Adipose tissue (tissue), 3 donors: Measurements from ENCODE around the gene ANKRD1. TPM values are rescaled to one million over a fixed set of nuclear protein-coding genes. Genes with fewer than 3 reads are reported as not detected.
"Not testable (repeated sequence)": the region's sequence is repeated elsewhere in the genome, so short reads cannot be mapped to it uniquely, and the experiment has no call there.

Experiments used
- H3K27ac ChIP-seq: one replicate; pipeline ENCODE4 v1.5.1; 2013; ENCODE audit warnings: low read depth, low read length
- WGBS, 3 donors: extraction: QIAGEN DNeasy Blood & Tissue Kit; methylation state at CpG; one replicate each; pipeline ENCODE4 v1.1.7; 2013; 5-methylcytosine and 5-hydroxymethylcytosine counted together
- polyA plus RNA-seq, 3 donors: library from polyadenylated mRNA; stranded (reverse); fragments of 200-250 nt; gene quantifications; one replicate each; pipeline ENCODE4 v1.2.3, GENCODE V29; 2013
- donor health status: healthy with polysubstance abuse.
- donor health status: Bipolar disorder and iron deficiency.
- donor health status: healthy.

The ANKRD1 gene
- 1 to 10 TPM; 1.4 to 5.6 (median 2.5) TPM for polyA plus RNA-seq

DNA sequence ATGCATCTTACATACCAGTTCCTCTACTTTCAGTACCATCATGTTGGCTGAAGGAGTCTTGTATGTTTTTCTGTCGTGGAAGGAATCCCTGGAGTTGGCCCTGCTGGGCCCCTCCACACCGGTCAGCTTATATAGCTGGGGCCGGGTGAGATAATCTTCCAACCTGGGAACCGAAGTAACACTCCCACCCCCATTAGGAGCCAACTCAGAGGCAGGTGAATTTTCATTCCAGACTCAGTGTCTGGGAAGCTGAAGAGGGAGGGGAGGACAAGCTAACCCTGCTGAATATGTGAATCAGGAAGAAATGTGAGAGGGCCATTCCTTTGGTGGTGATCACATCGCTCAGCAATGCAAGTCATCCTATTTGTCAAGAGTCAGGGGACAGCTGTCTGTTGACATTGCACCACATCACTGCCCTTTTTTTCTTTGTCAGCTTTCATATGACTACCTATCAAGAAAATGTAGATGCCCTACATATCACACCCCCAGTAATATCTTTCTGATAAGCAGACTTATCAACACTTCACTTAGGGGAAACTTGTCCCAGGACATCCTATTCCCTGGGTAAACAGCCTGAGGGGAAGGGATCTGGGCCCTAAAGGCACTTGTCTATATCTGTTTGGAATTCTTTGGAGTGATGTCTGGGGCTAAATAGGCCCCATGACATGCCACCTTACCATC is at the start of gene ANKRD1:
TSS of gene ANKRD1 (minus strand) at position 102 of the 681 bp plus-strand sequence. CDS start at position 42, 60 bp downstream.
- H3K27ac ChIP-seq, result no peak within 1 kb of the TSS

DNA sequence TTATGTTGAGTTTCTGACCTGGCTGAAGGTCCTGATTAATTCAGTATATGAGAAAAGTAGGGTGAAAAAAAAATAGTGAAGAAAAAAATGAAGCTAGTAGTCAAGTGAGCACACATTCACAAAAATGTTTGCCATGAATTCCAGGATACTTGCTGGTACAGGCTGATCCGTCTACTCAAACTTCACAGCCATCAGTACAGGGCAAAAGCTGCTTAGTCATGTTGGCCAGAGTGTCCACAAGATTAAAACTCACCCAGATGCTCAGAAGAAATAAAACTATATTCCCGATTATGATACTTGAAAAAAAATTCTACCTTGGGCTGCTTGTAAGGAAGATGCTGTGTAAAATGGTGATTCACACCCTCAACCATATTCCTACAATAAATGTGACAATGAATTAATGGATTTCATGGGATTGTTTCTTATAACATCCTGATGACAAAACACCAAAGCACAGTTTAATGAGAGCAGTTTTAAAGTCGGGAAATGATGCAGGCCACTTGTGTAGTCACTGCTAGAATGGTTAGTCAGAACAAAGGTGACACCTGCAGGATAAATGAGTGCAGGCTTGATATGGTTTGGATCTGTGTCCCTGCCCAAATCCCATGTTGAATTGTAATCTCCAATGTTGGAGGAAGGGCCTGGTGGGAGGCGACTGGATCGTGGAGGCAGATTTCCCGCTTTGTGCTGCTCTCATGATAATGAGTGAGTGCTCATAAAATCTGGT is 49.2 kb upstream of the ANKRD1 start:
- 85 to 92% (median 87%) methylated on average over 6 of the region's 6 CpGs for WGBS, 3 donors
- no peak overlapping the region for H3K27ac ChIP-seq

More for the DNA sequence above, at the start of gene ANKRD1:
- WGBS, 3 donors, result 64 to 67% (median 65%) methylated on average over 5 of the region's 5 CpGs

DNA sequence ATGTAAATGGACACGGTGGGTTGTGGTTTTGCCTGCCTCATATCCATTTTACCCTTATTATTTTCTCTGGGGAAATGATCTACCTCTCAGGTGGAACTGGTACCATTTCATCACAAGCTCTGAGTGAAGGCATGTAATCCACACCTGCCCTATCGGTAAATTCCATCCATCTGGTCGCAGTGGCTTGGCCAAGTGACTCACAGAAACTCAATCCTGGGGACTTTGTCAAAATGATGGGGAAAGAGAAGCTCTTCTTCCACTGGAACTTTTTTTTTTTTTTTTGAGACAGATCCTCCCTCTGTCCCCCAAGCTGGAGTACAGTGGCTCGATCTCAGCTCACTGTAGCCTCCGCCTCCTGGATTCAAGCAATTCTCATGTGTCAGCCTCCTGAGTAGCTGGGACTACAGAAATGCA is 48.2 kb upstream of the ANKRD1 start:
- 80 to 91% (median 82%) methylated on average over 5 of the region's 5 CpGs for WGBS, 3 donors
- H3K27ac ChIP-seq, result no peak overlapping the region

DNA sequence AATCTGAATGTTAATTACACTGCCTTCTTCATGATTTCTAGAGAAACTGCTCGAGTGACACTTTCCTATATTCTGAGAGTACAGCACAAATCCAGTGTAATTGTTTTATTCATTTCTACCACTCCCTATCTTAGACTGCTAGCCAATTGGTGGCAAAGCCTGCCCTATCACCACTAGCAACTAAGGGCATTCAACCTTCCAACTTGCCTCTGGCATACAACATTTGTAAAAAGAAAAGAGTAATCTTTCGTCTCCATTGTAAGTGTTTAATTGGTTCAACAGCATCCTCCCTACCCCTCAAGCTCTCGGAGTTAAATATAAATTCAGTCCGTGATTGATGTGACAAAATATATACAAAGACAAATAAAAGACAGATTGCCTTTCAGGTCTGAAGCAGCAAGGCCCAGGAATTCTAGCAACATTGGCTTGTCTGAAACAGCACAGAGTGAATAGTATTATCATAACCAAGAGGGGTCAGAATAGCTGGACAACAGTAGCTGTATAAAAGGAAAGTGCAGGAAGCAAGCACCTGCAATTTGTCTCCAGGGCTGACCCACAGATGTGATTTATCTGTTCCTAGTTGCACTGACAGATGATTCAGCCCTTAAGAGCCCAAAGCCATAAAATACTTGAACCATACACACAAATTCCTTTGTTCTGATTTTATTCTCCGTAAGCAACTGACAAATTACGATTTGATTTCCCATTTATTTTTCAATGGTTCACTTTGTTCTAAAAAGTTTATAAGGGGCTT is 47.6 kb upstream of the ANKRD1 start:
- WGBS, 3 donors, result 62 to 74% (median 70%) methylated on average over 6 of the region's 6 CpGs
- H3K27ac ChIP-seq, result no peak overlapping the region

DNA sequence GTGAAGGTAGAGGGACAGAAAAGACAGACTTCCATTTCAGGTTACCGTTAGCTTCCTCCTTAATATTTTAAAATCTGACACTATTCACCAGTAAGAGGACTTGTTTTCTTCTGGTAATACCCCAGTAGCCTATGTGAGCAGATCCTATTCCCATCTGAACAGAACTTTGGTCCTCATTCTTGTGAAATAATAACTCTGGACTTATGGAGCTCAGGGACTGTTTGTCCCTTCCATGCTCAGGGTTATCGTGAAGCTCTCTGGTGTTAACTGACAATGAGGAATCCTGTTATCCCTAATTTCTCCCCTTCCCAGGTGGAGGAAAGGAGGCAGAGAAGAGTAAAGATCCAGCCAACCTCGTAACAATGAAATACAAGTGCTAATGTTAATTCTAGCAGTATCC is 47.0 kb upstream of the ANKRD1 start:
- H3K27ac ChIP-seq, result no peak overlapping the region
- WGBS, 3 donors, result 88 to 90% (median 90%) methylated on average over 3 of the region's 3 CpGs

DNA sequence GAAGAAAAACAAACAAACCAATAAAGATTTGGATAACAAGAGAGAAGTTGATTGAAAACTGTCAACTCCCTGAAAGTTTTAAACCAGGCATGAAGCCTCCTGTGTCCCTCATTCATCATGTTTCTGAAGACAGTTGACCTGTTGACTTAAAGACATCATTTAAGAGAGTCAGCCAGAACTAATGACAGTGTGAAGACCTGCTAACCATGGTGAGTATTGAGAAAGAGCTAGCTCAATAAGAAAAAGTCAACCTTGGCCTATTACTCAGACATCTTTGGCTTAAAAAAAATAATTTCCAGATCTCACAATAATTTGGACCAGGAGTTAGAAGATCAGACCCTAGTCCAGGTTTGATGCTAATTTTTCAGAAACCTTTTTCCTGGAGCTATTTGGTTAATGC is 45.3 kb upstream of the ANKRD1 start:
- no peak overlapping the region for H3K27ac ChIP-seq

DNA sequence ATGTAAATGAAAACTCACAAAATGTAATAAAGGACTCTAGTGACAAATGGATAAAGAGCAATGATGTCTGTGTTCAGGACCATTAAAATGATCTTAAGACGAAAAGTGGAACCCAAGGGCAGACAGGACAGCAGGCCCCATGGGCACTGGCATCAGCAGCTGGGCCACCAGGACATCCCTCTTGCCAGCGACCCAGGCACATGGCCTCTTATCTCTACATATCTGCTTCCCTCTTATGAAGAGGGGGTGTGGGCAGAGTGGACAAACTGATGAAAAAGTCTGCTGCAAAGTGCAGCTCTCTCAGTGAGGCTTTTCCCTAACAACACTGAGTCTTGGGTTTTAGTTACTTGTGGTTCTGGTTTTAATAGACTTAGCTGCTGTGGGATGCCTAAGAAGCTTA is 44.8 kb upstream of the ANKRD1 start:
- no peak overlapping the region for H3K27ac ChIP-seq
- 43 to 75% (median 46%) methylated on average over 2 of the region's 2 CpGs for WGBS, 3 donors

DNA sequence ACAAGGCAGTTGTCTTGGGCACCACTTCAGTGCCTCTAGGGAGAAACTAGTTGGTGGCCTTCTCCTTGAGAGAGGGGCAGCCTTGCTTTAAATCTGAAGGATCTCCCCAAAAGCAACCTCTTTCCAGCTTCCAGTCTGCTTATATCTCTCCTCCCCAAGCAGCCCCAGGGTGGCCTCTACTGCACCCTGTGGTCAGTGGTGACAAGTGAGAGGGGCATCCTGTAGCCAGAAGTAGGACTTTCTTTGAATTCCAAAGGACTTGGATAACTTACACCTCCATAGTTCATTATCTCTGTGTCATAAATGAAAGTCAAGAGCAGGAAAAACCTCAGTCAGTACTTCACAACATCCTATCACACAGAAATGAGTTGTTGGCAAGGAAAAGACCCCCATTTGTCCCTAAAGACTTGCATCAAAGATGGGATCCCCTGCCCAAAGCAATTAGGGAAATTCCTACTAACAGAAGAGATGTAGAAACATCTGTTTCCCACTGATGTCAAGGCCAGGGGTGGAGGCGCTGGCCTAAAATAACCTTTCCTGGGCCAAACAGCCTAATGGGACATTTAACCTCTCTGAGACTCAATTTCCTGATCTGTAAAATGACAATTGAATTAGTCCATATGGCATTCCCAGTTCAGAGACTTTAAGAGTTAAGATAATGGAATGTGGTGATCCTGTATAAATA is 44.0 kb upstream of the ANKRD1 start:
- 41 to 83% (median 51%) methylated on average over 1 of the region's 1 CpG for WGBS, 3 donors
- H3K27ac ChIP-seq, result no peak overlapping the region

DNA sequence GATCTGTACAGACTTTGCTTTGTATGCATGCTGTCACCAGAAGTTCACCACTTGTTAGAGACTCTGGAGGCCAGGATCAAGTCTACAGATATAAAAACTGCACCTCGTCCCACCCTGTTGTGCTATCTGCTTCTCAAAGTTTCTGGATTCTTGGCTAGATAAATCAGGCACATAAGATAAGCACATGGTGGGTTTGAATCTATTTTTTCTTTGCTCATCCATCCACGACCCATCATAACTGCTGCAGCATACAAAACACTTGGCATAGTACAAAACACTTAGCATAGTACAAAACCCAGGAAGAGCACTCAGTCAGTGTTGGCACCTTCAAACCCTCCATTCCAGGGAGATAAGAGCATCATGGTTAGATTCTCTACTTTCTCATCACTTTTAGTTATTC is 42.4 kb upstream of the ANKRD1 start:
- H3K27ac ChIP-seq, result no peak overlapping the region
- 70 to 98% (median 80%) methylated on average over 2 of the region's 2 CpGs for WGBS, 3 donors

DNA sequence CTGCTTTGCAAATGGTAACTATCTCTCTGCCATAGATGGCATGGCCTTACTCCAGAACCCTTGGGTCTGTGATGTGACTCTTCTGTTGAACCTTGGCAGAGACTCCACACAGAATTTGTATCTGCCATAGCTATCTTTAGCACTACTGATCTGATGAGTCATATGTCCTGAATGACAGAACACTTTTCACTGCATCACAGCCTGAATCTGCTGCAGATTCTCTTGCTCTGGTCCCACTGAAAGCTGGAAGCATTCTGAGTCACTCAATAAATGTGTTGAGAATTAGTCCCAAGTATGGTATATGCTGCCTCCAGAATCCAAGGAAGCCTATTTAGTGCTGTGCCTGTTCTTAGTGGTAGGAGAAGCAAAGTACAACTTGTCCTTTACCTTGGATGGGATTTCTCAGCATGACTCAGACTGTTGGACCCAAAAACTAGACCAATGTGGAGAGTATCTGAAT is 39.5 kb upstream of the ANKRD1 start:
- H3K27ac ChIP-seq, result no peak overlapping the region

DNA sequence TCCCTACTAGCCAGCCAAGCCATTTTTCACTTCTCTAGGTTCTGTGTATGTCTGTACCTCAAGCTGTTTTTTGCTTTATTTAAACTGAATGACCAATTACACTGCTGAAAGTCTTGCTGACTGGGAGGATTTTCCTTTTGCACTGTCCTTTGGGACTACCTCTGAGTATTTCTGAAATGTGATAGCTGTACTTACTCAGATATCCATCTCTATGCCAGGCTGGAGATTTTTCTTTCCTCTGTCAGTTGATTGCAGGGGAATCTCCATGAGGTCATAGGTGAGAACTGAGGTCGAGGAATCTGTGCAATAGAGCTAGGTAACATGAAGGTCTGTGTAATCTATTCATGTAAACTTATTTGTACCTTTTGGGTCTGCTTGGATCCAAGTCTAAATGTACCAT is 38.9 kb upstream of the ANKRD1 start:
- WGBS, 3 donors, result 59 to 71% (median 69%) methylated on average over 1 of the region's 1 CpG
- H3K27ac ChIP-seq, result no peak overlapping the region

DNA sequence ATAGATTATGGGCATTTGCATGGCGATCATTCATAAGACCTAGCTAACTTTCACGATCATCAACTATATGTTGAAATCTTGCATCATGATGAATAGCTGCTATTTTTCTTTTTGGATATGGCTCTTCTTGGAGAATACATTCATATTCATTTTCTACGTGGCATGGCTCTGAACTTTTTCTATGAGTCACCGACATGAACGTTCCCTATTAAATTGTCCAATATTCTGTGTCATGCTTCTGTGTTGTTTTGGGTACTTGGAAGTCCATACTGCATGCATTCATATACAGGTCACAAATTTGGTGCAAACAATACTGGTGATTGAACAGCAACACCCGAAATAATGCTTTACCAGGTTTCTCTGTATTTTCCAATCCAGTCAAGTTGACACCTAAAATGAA is 37.9 kb upstream of the ANKRD1 start:
- WGBS, 3 donors, result 84 to 91% (median 88%) methylated on average over 6 of the region's 6 CpGs
- no peak overlapping the region for H3K27ac ChIP-seq

DNA sequence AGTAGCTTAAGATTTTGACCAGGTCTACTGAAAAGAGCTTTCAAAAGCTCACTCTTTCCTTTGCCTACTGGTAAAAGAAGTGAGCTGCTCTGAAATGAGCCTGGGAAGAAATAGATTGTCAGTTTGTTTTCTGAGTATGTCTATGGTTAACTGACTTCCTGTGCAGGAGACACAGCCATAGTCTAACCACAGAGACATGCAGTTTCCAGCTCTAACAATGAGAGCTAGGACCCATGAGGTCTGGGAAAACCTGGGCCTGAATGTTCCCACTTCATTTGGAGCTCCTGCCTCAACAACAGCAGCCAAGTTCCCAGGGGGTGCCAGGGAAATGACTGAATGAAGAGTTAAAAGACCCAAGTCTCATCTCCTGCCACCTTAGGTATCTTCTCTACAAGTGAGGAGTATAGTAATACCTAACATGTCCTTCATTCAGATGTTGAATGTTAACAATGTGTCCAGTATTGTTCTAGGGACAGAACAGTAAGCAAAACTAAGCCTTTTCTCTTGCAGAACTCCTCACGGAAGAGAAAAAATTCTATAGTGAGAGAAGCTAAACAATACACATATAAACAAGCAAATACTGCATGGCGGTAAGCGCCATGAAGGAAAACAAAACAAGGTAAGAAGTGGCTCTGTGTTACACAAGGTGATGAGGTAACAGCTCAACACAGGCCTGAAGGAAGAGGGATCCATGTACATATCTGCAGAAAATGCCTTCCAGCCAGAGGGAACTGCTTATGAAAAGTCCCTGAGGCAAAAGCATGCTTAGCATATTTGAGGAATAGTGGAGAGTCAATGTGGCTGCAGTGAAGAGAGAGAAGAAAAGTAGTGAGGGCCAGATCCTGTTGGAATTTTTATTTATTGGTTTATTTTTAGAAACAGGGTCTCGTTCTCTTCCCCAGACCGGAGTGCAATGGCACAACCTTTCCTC is 26.4 kb upstream of the ANKRD1 start:
- 89 to 91% (median 91%) methylated on average over 5 of the region's 5 CpGs for WGBS, 3 donors
- H3K27ac ChIP-seq, result no peak overlapping the region

DNA sequence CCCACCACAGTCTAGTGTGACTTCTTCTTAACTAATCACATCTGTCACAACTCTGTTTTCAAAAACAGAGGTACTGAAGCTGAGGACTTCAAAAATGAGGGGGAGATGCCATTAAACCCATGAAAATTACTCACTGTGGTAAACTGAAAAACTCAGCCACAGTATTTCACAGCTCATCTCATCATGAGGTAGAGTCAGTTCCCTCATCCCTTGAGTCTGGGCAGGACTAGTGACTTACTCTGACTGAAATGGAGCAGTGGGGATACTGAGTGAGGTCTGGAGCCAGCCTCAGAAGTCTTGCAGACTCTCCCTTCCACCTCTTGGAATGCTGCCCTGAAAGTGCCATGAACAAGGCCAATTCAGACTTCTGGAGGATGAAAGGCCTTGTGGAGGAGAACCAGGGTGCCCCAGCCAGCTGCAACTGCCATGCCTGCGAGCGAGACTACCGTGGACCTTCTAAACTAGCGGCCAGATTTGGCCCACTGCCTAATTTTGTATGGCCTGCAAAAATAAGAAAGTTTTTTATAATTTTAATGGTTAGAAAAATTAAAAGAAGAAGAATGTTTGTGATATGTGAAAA is 24.7 kb upstream of the ANKRD1 start:
- WGBS, 3 donors, result 27 to 77% (median 74%) methylated on average over 4 of the region's 4 CpGs
- no peak overlapping the region for H3K27ac ChIP-seq

DNA sequence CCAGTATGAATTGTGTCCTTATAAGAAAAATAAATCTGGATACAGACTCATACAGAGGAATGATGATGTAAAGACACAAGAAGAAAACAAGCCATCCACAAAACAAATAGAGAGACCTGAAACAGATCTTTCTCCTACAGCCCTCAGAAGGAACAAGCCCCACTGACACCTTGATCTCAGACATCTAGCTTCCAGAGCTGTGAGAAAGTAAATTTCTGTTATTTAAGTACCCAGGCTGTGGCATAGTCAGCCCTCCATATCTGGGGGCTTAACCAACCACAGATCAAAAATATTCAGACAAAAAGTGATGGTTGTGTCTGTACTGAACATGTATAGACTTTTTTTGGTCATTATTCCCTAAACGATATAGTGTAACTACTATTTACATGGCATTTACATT is 23.9 kb upstream of the ANKRD1 start:
- no peak overlapping the region for H3K27ac ChIP-seq
- 0 to 54% (median 45%) methylated on average over 1 of the region's 1 CpG for WGBS, 3 donors

DNA sequence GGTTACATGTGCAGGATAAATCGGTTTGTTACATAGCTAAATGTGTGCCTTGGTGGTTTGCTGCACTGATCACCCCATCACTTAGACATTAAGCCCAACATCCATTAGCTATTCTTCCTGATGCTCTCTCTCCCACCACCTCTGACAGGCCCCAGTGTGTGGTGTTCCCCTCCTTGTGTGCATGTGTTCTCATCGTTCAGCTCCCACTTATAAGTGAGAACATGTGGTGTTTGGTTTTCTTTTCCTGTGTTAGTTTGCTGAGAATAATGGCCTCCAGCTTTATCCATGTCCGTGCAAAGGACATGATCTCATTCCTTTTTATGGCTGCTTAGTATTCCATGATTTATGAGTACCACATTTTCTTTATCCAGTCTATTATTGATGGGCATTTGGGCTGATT is 22.1 kb upstream of the ANKRD1 start:
- WGBS, 3 donors, result 72 to 84% (median 81%) methylated on average over 3 of the region's 3 CpGs
- H3K27ac ChIP-seq, result not testable (repeated sequence)

DNA sequence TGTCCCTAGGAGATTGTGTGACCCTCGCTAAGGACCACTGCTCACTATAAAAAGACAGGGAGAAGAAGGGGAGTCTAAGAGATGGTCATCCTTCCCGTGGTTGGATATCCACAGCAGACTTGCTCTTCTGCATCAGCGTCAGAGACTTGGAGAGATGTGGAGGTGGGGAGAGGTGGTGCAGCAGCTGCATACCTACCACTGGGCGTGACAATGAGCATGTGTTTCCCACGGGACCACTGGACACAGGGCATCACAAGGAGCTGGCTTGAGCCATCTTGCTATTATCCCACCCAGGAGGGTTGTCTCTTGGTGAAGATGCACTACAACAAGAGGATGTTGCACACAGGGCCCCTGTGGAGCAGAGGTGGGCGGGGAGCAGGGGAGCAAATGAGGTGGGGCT is 18.8 kb upstream of the ANKRD1 start:
- 77 to 94% (median 90%) methylated on average over 6 of the region's 6 CpGs for WGBS, 3 donors
- no peak overlapping the region for H3K27ac ChIP-seq

DNA sequence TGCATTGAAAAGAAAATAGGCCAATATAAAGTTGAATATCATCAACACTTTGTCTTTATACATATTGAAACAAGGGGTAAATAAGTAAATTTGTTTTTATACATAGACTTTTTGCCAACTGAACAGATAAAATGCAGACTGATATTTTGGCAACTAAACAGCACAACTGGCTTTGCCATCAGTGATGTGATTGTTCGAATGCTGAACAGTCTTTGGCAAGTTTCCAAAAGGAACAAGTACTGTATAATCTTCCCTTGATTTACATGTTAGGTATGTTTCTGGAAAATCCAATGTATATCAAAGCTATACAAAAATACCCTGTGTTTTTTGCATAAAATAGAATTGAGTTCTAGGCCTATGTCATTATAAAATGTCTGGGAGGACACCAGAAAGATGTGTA is 18.2 kb upstream of the ANKRD1 start:
- no peak overlapping the region for H3K27ac ChIP-seq

More for the DNA sequence above, 18.2 kb upstream of the ANKRD1 start:
- 51 to 72% (median 69%) methylated on average over 1 of the region's 1 CpG for WGBS, 3 donors
